ENCODE results near the gene VWA5B2. TPM values are rescaled to one million over a fixed set of nuclear protein-coding genes. Genes with fewer than 3 reads are reported as not detected.

The VWA5B2 gene
- total and polyA plus RNA-seq, 2 of the 13 experiments (the other 11 are each of a cell fraction or from before 2014, with no cell fraction given), result 0.03 to 0.04 TPM

GRCh38 chr3:184257083-184257915, 27.9 kb downstream of the VWA5B2 start (continued):
- no peak for TF ChIP-seq PAXIP1 (CRISPR knock-in tag; conservative IDR thresholded peaks at IDR 0.05)

- no peak for ATAC-seq
- FAIRE-seq, result no peak
- H3K4me1 ChIP-seq (ENCODE audit: insufficient read depth, low read length), result peaks cover 24% of the 10 kb centered on the region
- H3K79me2 ChIP-seq (ENCODE audit: insufficient read depth, low read length), result peaks cover 1% of the 10 kb centered on the region
- no peak for DNase-seq (ENCODE audit: low spot score)
- H3K4me2 ChIP-seq (ENCODE audit: low read depth, low read length), result no peak overlapping the region
- POLR2A ChIA-PET, result no interaction called here
- intact Hi-C loops (cut with micrococcal nuclease; ENCODE audit: unreplicated experiment) (no loop called here), in situ Hi-C loops (cut with HindIII; ENCODE audit: extremely low pct_ligation_motif_present, low pct_unique_long_range_greater_than_20kb) (no loop called here)
- WGBS (ENCODE audit: low lambda C conversion rate), result 85% methylated on average over 4 of the region's 5 CpGs
- H3K27me3 ChIP-seq (ENCODE audit: control insufficient read depth in 1 of 2, insufficient read depth in 2 of 2, low read length in 2 of 2), result peaks cover 3 to 27% of the 10 kb centered on the region in 2 experiments
- no peak overlapping the region for H3K9ac ChIP-seq (ENCODE audit: insufficient read depth, low read depth, low read length)
- no peak overlapping the region for H3K27ac ChIP-seq (ENCODE audit: extremely low read length, insufficient read depth, low read length)
- no peaks in the 10 kb centered on the region for H3K9me3 ChIP-seq (ENCODE audit: low read length)
- peaks cover 12% of the 10 kb centered on the region; the same call in 1 of the 2 replicates for H4K20me1 ChIP-seq (ENCODE audit: insufficient read depth, low read length)
- H3K4me3 ChIP-seq (replicated peaks in 1 of 3; ENCODE audit: insufficient read depth in 1 of 3, low read depth in 2 of 3, low read length in 3 of 3), result no peak overlapping the region
- CTCF ChIA-PET (ENCODE audit: low intra/inter-chr PET ratio, low total read pairs), result no interaction called here
- H2AFZ ChIP-seq (ENCODE audit: low read length), result no peak overlapping the region
- 0 out of 5 replicates have a peak, but pooled peaks cover 0 to 1% of the 10 kb centered on the region in 2 experiments for H3K36me3 ChIP-seq (replicated peaks in 1 of 2; ENCODE audit: control insufficient read depth in 1 of 2, insufficient read depth in 2 of 2, low read length in 2 of 2)
- BruUV-seq (replicated peaks), result TSS peak; percentile 41
- TF ChIP-seq KLF12 (CRISPR knock-in tag; IDR thresholded peaks at IDR 0.05; ENCODE audit: borderline replicate concordance), result no peak
- no peak for TF ChIP-seq SP1 (IDR thresholded peaks at IDR 0.05)
- TF ChIP-seq SP1 (CRISPR knock-in tag; IDR thresholded peaks at IDR 0.05), result no peak
- TF ChIP-seq ZSCAN12 (CRISPR knock-in tag; IDR thresholded peaks at IDR 0.05), result no peak
- no peak for TF ChIP-seq DDIT3 (CRISPR knock-in tag; IDR thresholded peaks at IDR 0.05)
- TF ChIP-seq ZC3H13 (CRISPR knock-in tag; IDR thresholded peaks at IDR 0.05), result no peak
- TF ChIP-seq HCFC1 (IDR thresholded peaks at IDR 0.05; ENCODE audit: low read depth, low read length), result no peak
- TF ChIP-seq ZNF781 (CRISPR knock-in tag; IDR thresholded peaks at IDR 0.05; ENCODE audit: borderline replicate concordance, not compliant biosample characterization), result no peak
- TF ChIP-seq POGZ (CRISPR knock-in tag; IDR thresholded peaks at IDR 0.05), result no peak
- no peak for TF ChIP-seq ZNF749 (CRISPR knock-in tag; IDR thresholded peaks at IDR 0.05; ENCODE audit: borderline replicate concordance)
- no peak for TF ChIP-seq ARID5B (CRISPR knock-in tag; IDR thresholded peaks at IDR 0.05)
- no peak for TF ChIP-seq TOPORS (CRISPR knock-in tag; IDR thresholded peaks at IDR 0.05)
- no peak for TF ChIP-seq KDM1A (CRISPR knock-in tag; IDR thresholded peaks at IDR 0.05)
- no peak for TF ChIP-seq SMAD3 (CRISPR knock-in tag; IDR thresholded peaks at IDR 0.05)
- TF ChIP-seq ZNF224 (CRISPR knock-in tag; IDR thresholded peaks at IDR 0.05), result no peak
These were observed 29.5 kb downstream of the VWA5B2 start for GRCh38 chr3:184258926-184259325.

Measured in HepG2 (cell line).